HL-60 (cell line): ENCODE measurements around the gene MOCOS.

ENCODE experiments used
- GABPA ChIP-seq: IDR thresholded peaks from 2 replicates; pipeline ENCODE4 v1.6.1; 2012; ENCODE audit warnings: low read depth
- POLR2AphosphoS5 ChIP-seq: IDR thresholded peaks from 2 replicates; pipeline ENCODE4 v1.6.1; 2012; ENCODE audit warnings: low read depth
- TF ChIP-seq, protein P1 (sequence below): IDR thresholded peaks from one replicate; pipeline ENCODE4 v1.5.1; 2011; ENCODE audit warnings: low read length, control low read depth, inconsistent platforms; ENCODE audit not compliant: insufficient read depth
- TF ChIP-seq, protein P2 (sequence below): IDR thresholded peaks from 2 replicates; pipeline ENCODE4 v1.6.1; 2012; ENCODE audit warnings: low read depth; ENCODE audit not compliant: insufficient replicate concordance

DNA sequence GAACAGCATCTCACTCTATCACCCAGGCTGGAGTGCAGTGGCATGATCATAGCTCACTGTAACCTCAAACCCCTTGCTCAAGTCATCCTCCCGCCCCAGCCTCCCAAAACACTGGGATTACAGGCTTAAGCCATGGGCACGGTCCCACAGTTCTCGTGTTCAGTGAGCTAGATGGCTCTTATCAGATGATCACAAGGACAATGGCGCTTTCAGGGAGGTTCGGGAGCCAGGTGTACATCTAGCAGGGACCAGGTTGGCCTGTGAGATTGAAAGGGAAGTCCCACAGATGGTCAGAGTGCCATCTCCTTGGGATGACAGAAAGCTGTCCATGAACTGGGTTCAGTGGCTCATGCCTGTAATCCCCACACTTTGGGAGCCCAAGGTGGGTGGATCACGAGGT lies 96.2 kb downstream of the MOCOS start:
- TF ChIP-seq, protein P1, sequence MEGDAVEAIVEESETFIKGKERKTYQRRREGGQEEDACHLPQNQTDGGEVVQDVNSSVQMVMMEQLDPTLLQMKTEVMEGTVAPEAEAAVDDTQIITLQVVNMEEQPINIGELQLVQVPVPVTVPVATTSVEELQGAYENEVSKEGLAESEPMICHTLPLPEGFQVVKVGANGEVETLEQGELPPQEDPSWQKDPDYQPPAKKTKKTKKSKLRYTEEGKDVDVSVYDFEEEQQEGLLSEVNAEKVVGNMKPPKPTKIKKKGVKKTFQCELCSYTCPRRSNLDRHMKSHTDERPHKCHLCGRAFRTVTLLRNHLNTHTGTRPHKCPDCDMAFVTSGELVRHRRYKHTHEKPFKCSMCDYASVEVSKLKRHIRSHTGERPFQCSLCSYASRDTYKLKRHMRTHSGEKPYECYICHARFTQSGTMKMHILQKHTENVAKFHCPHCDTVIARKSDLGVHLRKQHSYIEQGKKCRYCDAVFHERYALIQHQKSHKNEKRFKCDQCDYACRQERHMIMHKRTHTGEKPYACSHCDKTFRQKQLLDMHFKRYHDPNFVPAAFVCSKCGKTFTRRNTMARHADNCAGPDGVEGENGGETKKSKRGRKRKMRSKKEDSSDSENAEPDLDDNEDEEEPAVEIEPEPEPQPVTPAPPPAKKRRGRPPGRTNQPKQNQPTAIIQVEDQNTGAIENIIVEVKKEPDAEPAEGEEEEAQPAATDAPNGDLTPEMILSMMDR: no peak
- TF ChIP-seq POLR2AphosphoS5 (no peak), GABPA (no peak)
- TF ChIP-seq, protein P2, sequence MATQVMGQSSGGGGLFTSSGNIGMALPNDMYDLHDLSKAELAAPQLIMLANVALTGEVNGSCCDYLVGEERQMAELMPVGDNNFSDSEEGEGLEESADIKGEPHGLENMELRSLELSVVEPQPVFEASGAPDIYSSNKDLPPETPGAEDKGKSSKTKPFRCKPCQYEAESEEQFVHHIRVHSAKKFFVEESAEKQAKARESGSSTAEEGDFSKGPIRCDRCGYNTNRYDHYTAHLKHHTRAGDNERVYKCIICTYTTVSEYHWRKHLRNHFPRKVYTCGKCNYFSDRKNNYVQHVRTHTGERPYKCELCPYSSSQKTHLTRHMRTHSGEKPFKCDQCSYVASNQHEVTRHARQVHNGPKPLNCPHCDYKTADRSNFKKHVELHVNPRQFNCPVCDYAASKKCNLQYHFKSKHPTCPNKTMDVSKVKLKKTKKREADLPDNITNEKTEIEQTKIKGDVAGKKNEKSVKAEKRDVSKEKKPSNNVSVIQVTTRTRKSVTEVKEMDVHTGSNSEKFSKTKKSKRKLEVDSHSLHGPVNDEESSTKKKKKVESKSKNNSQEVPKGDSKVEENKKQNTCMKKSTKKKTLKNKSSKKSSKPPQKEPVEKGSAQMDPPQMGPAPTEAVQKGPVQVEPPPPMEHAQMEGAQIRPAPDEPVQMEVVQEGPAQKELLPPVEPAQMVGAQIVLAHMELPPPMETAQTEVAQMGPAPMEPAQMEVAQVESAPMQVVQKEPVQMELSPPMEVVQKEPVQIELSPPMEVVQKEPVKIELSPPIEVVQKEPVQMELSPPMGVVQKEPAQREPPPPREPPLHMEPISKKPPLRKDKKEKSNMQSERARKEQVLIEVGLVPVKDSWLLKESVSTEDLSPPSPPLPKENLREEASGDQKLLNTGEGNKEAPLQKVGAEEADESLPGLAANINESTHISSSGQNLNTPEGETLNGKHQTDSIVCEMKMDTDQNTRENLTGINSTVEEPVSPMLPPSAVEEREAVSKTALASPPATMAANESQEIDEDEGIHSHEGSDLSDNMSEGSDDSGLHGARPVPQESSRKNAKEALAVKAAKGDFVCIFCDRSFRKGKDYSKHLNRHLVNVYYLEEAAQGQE: no peak
